ENCODE results near the gene MYO15B. TPM values are rescaled to one million over a fixed set of nuclear protein-coding genes. Genes with fewer than 3 reads are reported as not detected.

MYO15B gene
- total and polyA plus RNA-seq, 4 experiments from 2014 or later, result 0.89 to 83.7 (median 75.1) TPM; not detected in 1

- Mint-ChIP-seq H3K27ac (no peak overlapping the region), H3K4me1 (no peaks in the 10 kb centered on the region), H3K4me3 (no peak overlapping the region), H3K9me3 (peaks cover 0 to 2% (median 0%) of the 10 kb centered on the region in 8 donors), H3K27me3 (no peaks in the 10 kb centered on the region), H3K36me3 (peaks cover 13 to 32% of the 10 kb centered on the region in 2 donors)
- no peaks in the 10 kb centered on the region for H3K4me1 ChIP-seq (ENCODE audit: insufficient read depth, low read length)
- H3K27me3 ChIP-seq (ENCODE audit: insufficient read depth, low read length), result no peaks in the 10 kb centered on the region
- peak in 1 of 5 donors; percentile 4 for DNase-seq
- ChIA-PET CTCF (ENCODE audit: partially characterized antibody) (no interaction called here), POLR2A (ENCODE audit: partially characterized antibody) (no interaction called here)
- intact Hi-C loops (cut with micrococcal nuclease), result no loop called here
- no peak overlapping the region for H3K27ac ChIP-seq (ENCODE audit: low read depth, low read length)
- peaks cover 15% of the 10 kb centered on the region for H3K36me3 ChIP-seq (ENCODE audit: insufficient read depth, low read length)
- H3K9me3 ChIP-seq (ENCODE audit: control insufficient read depth in 1 of 2, low read length in 2 of 2), result no peaks in the 10 kb centered on the region
- H3K4me3 ChIP-seq (ENCODE audit: low read length in 2 of 2), result no peak overlapping the region
Observed at GRCh38 chr17:75561927-75562603, 25.5 kb upstream of the MYO15B start.

- peaks cover 15% of the 10 kb centered on the region for H3K36me3 ChIP-seq (ENCODE audit: insufficient read depth, low read length)
- no peak overlapping the region for H3K4me3 Mint-ChIP-seq
- POLR2A ChIA-PET (ENCODE audit: partially characterized antibody), result no interaction called here
- DNase-seq, result no peak
- H3K9me3 Mint-ChIP-seq, result peaks cover 0 to 2% (median 0%) of the 10 kb centered on the region in 8 donors
- intact Hi-C loops (cut with micrococcal nuclease), result no loop called here
- no peak overlapping the region for H3K27ac ChIP-seq (ENCODE audit: low read depth, low read length)
- H3K27me3 Mint-ChIP-seq, result no peaks in the 10 kb centered on the region
- CTCF ChIA-PET (ENCODE audit: partially characterized antibody), result no interaction called here
- no peaks in the 10 kb centered on the region for H3K27me3 ChIP-seq (ENCODE audit: insufficient read depth, low read length)
- no peak overlapping the region for H3K4me3 ChIP-seq (ENCODE audit: low read length in 2 of 2)
- no peaks in the 10 kb centered on the region for H3K4me1 Mint-ChIP-seq
- no peaks in the 10 kb centered on the region for H3K4me1 ChIP-seq (ENCODE audit: insufficient read depth, low read length)
- H3K9me3 ChIP-seq (ENCODE audit: control insufficient read depth in 1 of 2, low read length in 2 of 2), result no peaks in the 10 kb centered on the region
- H3K27ac Mint-ChIP-seq, result no peak overlapping the region
- peaks cover 13 to 32% of the 10 kb centered on the region in 2 donors for H3K36me3 Mint-ChIP-seq
Observed at GRCh38 chr17:75563063-75563758, 24.4 kb upstream of the MYO15B start.

GRCh38 chr17:75564195-75564594 lies 23.4 kb upstream of the MYO15B start:
- Histone ChIP-seq H3K9me3 (ENCODE audit: control insufficient read depth in 1 of 2, low read length in 2 of 2) (no peaks in the 10 kb centered on the region), H3K4me1 (ENCODE audit: insufficient read depth, low read length) (no peaks in the 10 kb centered on the region), H3K36me3 (ENCODE audit: insufficient read depth, low read length) (peaks cover 15% of the 10 kb centered on the region), H3K27ac (ENCODE audit: low read depth, low read length) (no peak overlapping the region), H3K27me3 (ENCODE audit: insufficient read depth, low read length) (no peaks in the 10 kb centered on the region), H3K4me3 (ENCODE audit: low read length in 2 of 2) (no peak overlapping the region)
- H3K9me3 Mint-ChIP-seq, result peaks cover 0 to 2% (median 0%) of the 10 kb centered on the region in 8 donors
- H3K4me3 Mint-ChIP-seq, result no peak overlapping the region
- peaks cover 13 to 31% of the 10 kb centered on the region in 2 donors for H3K36me3 Mint-ChIP-seq
- intact Hi-C loops (cut with micrococcal nuclease), result no loop called here
- CTCF ChIA-PET (ENCODE audit: partially characterized antibody), result no interaction called here
- H3K4me1 Mint-ChIP-seq, result no peaks in the 10 kb centered on the region
- no peaks in the 10 kb centered on the region for H3K27me3 Mint-ChIP-seq
- DNase-seq, result no peak
- no peak overlapping the region for H3K27ac Mint-ChIP-seq
- POLR2A ChIA-PET (ENCODE audit: partially characterized antibody), result no interaction called here

GRCh38 chr17:75565066-75565465 lies 22.5 kb upstream of the MYO15B start:
- H3K27ac ChIP-seq (ENCODE audit: low read depth, low read length), result no peak overlapping the region
- ChIA-PET POLR2A (ENCODE audit: partially characterized antibody) (no interaction called here), CTCF (ENCODE audit: partially characterized antibody) (no interaction called here)
- H3K27me3 Mint-ChIP-seq, result no peaks in the 10 kb centered on the region
- no peaks in the 10 kb centered on the region for H3K9me3 ChIP-seq (ENCODE audit: control insufficient read depth in 1 of 2, low read length in 2 of 2)
- no peak for DNase-seq
- intact Hi-C loops (cut with micrococcal nuclease), result no loop called here
- no peak overlapping the region for H3K27ac Mint-ChIP-seq
- no peaks in the 10 kb centered on the region for H3K27me3 ChIP-seq (ENCODE audit: insufficient read depth, low read length)
- H3K4me3 Mint-ChIP-seq, result no peak overlapping the region
- peaks cover 15% of the 10 kb centered on the region for H3K36me3 ChIP-seq (ENCODE audit: insufficient read depth, low read length)
- H3K4me1 Mint-ChIP-seq, result no peaks in the 10 kb centered on the region
- no peak overlapping the region for H3K4me3 ChIP-seq (ENCODE audit: low read length in 2 of 2)
- no peaks in the 10 kb centered on the region for H3K4me1 ChIP-seq (ENCODE audit: insufficient read depth, low read length)
- no peaks in the 10 kb centered on the region for H3K9me3 Mint-ChIP-seq
- peaks cover 13 to 24% of the 10 kb centered on the region in 2 donors for H3K36me3 Mint-ChIP-seq

- Mint-ChIP-seq H3K36me3 (peaks cover 13 to 24% of the 10 kb centered on the region in 2 donors), H3K4me3 (no peak overlapping the region), H3K27me3 (no peaks in the 10 kb centered on the region), H3K9me3 (no peaks in the 10 kb centered on the region), H3K27ac (peak overlapping the region in 2 of 7 donors; percentile 6 to 42), H3K4me1 (no peaks in the 10 kb centered on the region)
- Histone ChIP-seq H3K27ac (ENCODE audit: low read depth, low read length) (no peak overlapping the region), H3K4me3 (ENCODE audit: low read length in 2 of 2) (no peak overlapping the region), H3K9me3 (ENCODE audit: control insufficient read depth in 1 of 2, low read length in 2 of 2) (no peaks in the 10 kb centered on the region), H3K36me3 (ENCODE audit: insufficient read depth, low read length) (peaks cover 15% of the 10 kb centered on the region), H3K4me1 (ENCODE audit: insufficient read depth, low read length) (no peaks in the 10 kb centered on the region), H3K27me3 (ENCODE audit: insufficient read depth, low read length) (no peaks in the 10 kb centered on the region)
- ChIA-PET POLR2A (ENCODE audit: partially characterized antibody) (no interaction called here), CTCF (ENCODE audit: partially characterized antibody) (no interaction called here)
- DNase-seq, result no peak
- intact Hi-C loops (cut with micrococcal nuclease), result no loop called here
Observed at GRCh38 chr17:75565618-75566017, 22.0 kb upstream of the MYO15B start.

GRCh38 chr17:75566416-75566815 lies 21.2 kb upstream of the MYO15B start:
- H3K9me3 ChIP-seq (ENCODE audit: control insufficient read depth in 1 of 2, low read length in 2 of 2), result no peaks in the 10 kb centered on the region
- peaks cover 13 to 23% of the 10 kb centered on the region in 2 donors for H3K36me3 Mint-ChIP-seq
- peak overlapping the region in 1 of 7 donors; percentile 24 for H3K27ac Mint-ChIP-seq
- no peaks in the 10 kb centered on the region for H3K4me1 Mint-ChIP-seq
- H3K27me3 ChIP-seq (ENCODE audit: insufficient read depth, low read length), result no peaks in the 10 kb centered on the region
- CTCF ChIA-PET (ENCODE audit: partially characterized antibody), result no interaction called here
- H3K27ac ChIP-seq (ENCODE audit: low read depth, low read length), result no peak overlapping the region
- H3K4me1 ChIP-seq (ENCODE audit: insufficient read depth, low read length), result no peaks in the 10 kb centered on the region
- no peaks in the 10 kb centered on the region for H3K27me3 Mint-ChIP-seq
- DNase-seq, result no peak
- intact Hi-C loops (cut with micrococcal nuclease), result no loop called here
- H3K4me3 ChIP-seq (ENCODE audit: low read length in 2 of 2), result no peak overlapping the region
- H3K9me3 Mint-ChIP-seq, result no peaks in the 10 kb centered on the region
- H3K4me3 Mint-ChIP-seq, result no peak overlapping the region
- H3K36me3 ChIP-seq (ENCODE audit: insufficient read depth, low read length), result peaks cover 15% of the 10 kb centered on the region
- POLR2A ChIA-PET (ENCODE audit: partially characterized antibody), result no interaction called here

- H3K4me3 ChIP-seq (ENCODE audit: low read length in 2 of 2), result no peak overlapping the region
- no peaks in the 10 kb centered on the region for H3K4me1 ChIP-seq (ENCODE audit: insufficient read depth, low read length)
- peaks cover 13 to 23% of the 10 kb centered on the region in 2 donors for H3K36me3 Mint-ChIP-seq
- H3K27ac ChIP-seq (ENCODE audit: low read depth, low read length), result no peak overlapping the region
- intact Hi-C loops (cut with micrococcal nuclease), result no loop called here
- H3K4me3 Mint-ChIP-seq, result no peak overlapping the region
- ChIA-PET POLR2A (ENCODE audit: partially characterized antibody) (no interaction called here), CTCF (ENCODE audit: partially characterized antibody) (no interaction called here)
- peaks cover 15% of the 10 kb centered on the region for H3K36me3 ChIP-seq (ENCODE audit: insufficient read depth, low read length)
- H3K4me1 Mint-ChIP-seq, result no peaks in the 10 kb centered on the region
- H3K9me3 Mint-ChIP-seq, result no peaks in the 10 kb centered on the region
- H3K27ac Mint-ChIP-seq, result no peak overlapping the region
- H3K27me3 ChIP-seq (ENCODE audit: insufficient read depth, low read length), result no peaks in the 10 kb centered on the region
- H3K27me3 Mint-ChIP-seq, result no peaks in the 10 kb centered on the region
- DNase-seq, result no peak
- no peaks in the 10 kb centered on the region for H3K9me3 ChIP-seq (ENCODE audit: control insufficient read depth in 1 of 2, low read length in 2 of 2)
Observed at GRCh38 chr17:75566834-75567233, 20.8 kb upstream of the MYO15B start.
